Subcutaneous adipose tissue (tissue), 4 donors: Measurements from ENCODE around the gene LHX6. TPM values are rescaled to one million over a fixed set of nuclear protein-coding genes. Genes with fewer than 3 reads are reported as not detected.

Source experiments
- total RNA-seq, 4 donors: library from RNA; depleted of rRNA; stranded (reverse); fragments of >200 nt; gene quantifications; one replicate each; pipeline ENCODE4 v1.1.0, GENCODE V29; 2016
- TF ChIP-seq, protein P1 (sequence below): fragments of 450-650 bp; IDR thresholded peaks from one replicate; pipeline ENCODE4 v1.5.1; 2016; ENCODE audit warnings: low read depth, mild to moderate bottlenecking, control low read depth, antibody characterized with exemption, moderate library complexity

Gene LHX6
- total RNA-seq, 4 donors from 2014 or later, result 3.1 to 10.1 (median 6.4) TPM

DNA sequence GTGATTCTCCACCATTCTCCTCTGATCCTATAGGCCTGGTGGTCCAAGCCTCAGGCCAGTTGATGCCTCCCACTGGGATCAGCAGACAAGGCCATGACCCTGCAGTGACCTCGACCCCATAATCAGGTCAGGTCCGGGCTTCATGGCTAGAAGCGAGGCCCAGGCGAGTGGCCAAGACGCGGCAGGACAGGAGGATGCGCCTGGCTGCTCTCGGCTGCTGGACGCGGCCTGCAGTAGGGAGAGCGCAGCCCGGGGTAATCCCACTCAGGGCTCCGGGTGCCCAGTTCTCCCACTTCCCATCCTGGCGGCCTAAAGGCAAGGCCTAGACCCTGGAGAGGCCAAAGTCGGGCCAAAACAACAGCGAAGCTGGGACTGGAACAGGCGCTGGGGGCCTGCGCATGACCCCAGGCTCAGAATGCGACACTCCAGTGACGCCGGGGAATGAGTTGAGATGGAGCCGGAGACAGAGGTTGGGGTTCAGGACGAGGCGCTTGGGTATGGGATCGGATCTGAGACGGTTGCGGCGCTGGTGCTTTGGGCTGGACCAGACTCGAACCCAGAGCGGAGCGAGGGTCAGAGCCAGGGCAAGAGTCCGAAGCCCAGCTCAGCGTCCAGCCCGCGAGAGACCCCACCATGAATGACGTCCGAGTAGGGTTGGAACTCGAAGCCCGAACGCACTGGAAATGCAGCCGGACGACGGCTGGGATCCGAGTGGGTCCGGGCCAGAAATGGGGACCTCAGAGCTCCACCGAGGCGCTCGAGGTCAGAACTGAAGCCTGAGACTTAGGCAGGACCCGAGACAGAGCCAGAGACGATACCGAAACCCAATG, 3.2 kb downstream of the LHX6 start:
- TF ChIP-seq, protein P1, sequence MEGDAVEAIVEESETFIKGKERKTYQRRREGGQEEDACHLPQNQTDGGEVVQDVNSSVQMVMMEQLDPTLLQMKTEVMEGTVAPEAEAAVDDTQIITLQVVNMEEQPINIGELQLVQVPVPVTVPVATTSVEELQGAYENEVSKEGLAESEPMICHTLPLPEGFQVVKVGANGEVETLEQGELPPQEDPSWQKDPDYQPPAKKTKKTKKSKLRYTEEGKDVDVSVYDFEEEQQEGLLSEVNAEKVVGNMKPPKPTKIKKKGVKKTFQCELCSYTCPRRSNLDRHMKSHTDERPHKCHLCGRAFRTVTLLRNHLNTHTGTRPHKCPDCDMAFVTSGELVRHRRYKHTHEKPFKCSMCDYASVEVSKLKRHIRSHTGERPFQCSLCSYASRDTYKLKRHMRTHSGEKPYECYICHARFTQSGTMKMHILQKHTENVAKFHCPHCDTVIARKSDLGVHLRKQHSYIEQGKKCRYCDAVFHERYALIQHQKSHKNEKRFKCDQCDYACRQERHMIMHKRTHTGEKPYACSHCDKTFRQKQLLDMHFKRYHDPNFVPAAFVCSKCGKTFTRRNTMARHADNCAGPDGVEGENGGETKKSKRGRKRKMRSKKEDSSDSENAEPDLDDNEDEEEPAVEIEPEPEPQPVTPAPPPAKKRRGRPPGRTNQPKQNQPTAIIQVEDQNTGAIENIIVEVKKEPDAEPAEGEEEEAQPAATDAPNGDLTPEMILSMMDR, result no peak

DNA sequence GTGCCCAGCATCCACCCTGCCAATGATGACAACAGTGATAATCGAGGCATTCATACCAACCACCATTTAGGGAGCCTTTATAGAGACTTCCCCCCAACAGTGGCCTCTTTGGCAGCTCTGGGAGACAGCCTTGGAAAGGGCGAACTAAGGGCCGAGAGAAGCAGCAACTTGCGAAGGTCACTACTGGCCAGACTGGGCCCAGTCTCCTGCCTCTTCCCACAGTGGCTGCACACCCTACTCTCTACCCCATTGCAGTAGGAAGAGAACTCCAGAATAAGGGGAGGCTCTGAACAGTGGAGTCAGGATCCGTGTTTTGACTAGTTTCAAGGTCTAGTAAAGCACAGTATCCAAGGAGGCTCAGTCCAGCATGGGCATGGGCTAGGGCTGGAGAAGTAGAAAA, 5.3 kb downstream of the LHX6 start:
- TF ChIP-seq, protein P1, result no peak

DNA sequence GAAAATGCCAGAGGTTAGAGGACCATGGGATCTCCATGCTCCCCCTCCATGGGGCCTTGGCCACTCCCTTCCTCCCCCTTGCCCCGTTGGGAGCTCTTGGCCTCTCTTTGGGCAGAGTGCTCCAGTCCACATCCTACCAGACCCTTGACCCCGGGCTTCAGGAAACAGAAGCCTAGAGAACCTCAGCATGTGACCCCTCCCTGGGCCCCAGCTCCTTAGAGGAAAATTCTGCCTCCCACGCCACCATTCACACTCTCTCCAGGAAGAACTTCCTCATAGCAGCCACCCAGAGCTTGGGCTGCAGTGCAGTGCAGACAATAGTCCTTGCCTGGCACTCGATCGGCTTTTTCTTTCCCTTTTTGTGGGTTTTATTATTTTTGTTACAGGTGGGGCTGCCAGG, 6.0 kb downstream of the LHX6 start:
- TF ChIP-seq, protein P1, result no peak

DNA sequence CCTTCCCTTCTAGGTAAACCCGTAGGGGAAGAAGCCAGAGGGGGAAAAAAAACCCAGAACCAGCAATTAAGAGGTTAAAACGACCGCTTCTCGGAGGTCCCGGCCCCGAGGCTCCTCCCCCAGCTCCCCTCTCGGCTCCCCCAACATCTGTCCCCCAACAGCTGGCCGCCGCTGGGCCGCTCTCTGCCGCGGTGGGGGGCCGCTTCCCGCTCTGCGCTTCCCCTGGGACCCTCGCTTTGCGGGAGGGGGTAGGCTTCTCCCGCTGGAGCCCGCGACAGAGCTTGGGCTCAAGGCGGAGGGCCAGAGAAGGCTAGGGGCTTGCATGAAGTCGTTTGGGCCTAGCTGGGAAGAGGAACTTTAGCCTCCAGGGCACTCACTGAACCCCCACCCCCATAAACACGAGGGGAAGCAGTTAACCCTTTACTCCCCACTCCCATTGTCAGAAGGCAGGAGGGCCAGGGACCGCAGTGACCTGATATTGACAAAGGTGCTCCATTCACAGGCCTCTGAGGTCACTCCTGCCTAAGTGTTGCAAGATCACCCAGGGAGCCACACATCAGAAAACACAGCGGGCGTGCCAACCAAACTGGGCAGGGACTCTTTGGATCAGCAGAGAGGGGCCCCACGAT, 7.5 kb downstream of the LHX6 start:
- TF ChIP-seq, protein P1, result no peak

DNA sequence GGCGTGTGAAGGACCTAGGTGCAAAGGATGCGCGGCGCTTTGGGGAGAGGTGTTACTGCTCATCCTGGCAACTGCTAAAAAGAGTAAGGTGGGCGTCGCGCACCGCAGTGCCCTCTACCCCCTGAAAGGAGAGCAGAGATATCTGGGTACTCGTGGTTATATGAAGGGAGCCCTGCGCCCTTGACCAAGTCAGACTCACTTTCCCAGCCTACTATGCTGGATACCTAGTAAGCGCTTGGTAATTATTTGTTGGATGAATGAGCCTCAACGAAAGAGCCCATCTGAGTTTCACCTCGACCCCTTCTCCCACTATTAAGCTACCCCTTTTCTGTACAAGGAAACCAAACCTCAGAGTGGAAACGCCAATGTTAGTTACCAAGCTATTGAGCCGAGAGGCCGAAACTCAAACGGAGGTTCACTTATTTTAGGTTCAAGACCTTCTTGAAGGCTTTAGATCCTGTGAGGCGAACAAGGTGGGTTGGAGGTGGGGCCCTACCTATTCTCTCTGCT, 8.0 kb downstream of the LHX6 start:
- TF ChIP-seq, protein P1, result no peak

DNA sequence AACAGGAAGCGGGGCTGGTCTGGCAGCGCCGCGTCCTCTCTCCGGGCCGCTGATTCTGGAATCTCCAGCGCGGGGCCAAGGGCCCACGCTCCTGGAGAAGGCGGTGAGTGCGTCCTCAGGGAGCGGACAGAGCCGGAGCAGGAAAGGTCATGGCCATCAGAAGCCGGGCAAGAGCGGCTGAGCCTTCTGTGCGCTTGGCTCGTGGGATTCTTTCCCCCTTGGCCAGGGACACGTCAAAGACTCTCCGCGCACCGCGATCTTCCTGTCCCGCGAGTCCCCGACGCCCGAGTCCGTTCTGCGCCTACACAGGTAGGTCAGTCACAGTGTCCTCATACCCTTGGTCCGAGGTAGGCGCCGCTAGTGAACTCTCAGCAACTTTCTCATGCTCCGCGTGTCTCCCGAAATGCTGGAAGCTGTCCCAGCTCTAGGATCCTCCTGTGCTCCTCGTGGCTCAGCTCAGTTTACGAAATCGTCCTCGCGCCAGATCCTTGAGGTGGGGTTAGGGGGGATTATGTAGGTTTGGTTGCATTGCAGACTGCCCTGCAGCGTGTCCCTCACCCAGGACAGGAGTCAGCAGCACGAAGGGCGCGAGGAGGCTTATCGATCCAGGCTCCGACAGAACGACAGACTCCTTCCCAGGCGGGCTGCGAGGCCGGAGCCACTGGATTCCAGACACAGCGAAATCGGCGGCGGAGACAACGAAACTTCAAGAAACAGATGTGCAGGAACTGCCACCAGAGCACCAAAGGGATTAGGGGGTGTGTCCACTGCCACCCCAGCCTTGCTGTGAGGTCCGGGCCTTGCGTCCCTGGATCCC, 8.7 kb downstream of the LHX6 start:
- TF ChIP-seq, protein P1, result no peak
